IMR-90 (cell line): ENCODE results near the gene LIG1. TPM values are rescaled to one million over a fixed set of nuclear protein-coding genes. Genes with fewer than 3 reads are reported as not detected.

Experiments
- ATAC-seq: fragments of 200-7000 bp; cut with Tn5 transposase; 2 replicates; pipeline ENCODE4 v1.9.1; 2020; ENCODE audit warnings: low read depth, mild to moderate bottlenecking, moderate library complexity
- BruUV-seq: library from RNA; stranded (reverse); fragments of 400-500 nt; replicated peaks from 2 replicates; lab custom pipeline; 2021; lab: Mats Ljungman, UMichigan
- CTCF ChIA-PET: fragments of 300-600 bp; formaldehyde crosslinking; extraction: SDS; loops from one replicate; lab custom pipeline; 2021; ENCODE audit warnings: antibody characterized with exemption; lab: Yijun Ruan, JAX
- POLR2A ChIA-PET: fragments of 300-600 bp; sonication (Branson Sonifier 250); formaldehyde crosslinking; loops from one replicate; lab custom pipeline; 2022; ENCODE audit warnings: antibody characterized with exemption; ENCODE audit not compliant: unreplicated experiment; lab: Charles Lee
- DNase-seq: peaks from one replicate; pipeline ENCODE4 v3.0.0; 2013
- H2AFZ ChIP-seq: replicated peaks from 2 replicates; pipeline ENCODE3; 2013; ENCODE audit warnings: low read length, mild to moderate bottlenecking; ENCODE audit not compliant: poor library complexity
- H2AK5ac ChIP-seq: 2 replicates; pipeline ENCODE4 v1.6.1; 2013; ENCODE audit warnings: low read depth, low read length, inconsistent platforms
- H2AK9ac ChIP-seq: replicated peaks from 2 replicates; pipeline ENCODE3; 2013; ENCODE audit warnings: mild to moderate bottlenecking, low read depth, low read length, moderate library complexity; ENCODE audit not compliant: poor library complexity
- H2BK120ac ChIP-seq: 2 replicates; pipeline ENCODE4 v1.6.1; 2013; ENCODE audit warnings: low read depth, low read length, inconsistent platforms
- H2BK15ac ChIP-seq: 3 replicates; pipeline ENCODE4 v1.6.1; 2013; ENCODE audit warnings: low read depth, low read length, inconsistent platforms
- H2BK20ac ChIP-seq: 2 replicates; pipeline ENCODE4 v1.6.1; 2013; ENCODE audit warnings: low read depth, mild to moderate bottlenecking, inconsistent platforms, low read length, moderate library complexity
- H2BK5ac ChIP-seq: 2 replicates; pipeline ENCODE4 v1.6.1; 2013; ENCODE audit warnings: mild to moderate bottlenecking, low read depth, low read length, inconsistent platforms; ENCODE audit not compliant: poor library complexity, severe bottlenecking
- H3K14ac ChIP-seq: replicated peaks from 2 replicates; pipeline ENCODE4 v1.6.1; 2013; ENCODE audit warnings: low read depth, low read length, inconsistent platforms
- H3K18ac ChIP-seq: 2 replicates; pipeline ENCODE4 v1.6.1; 2013; ENCODE audit warnings: low read depth, low read length, control low read depth
- H3K23ac ChIP-seq: 2 replicates; pipeline ENCODE4 v1.6.1; 2013; ENCODE audit warnings: low read depth, low read length, inconsistent platforms
- H3K27ac ChIP-seq: 2 replicates; pipeline ENCODE4 v1.5.1; 2013; ENCODE audit warnings: mild to moderate bottlenecking, control low read depth, low read length; ENCODE audit not compliant: insufficient read depth
- H3K27me3 ChIP-seq: 2 replicates; pipeline ENCODE4 v1.6.1; 2013; ENCODE audit warnings: low read length; ENCODE audit not compliant: control insufficient read depth, insufficient read depth
- H3K36me3 ChIP-seq: 2 replicates; pipeline ENCODE4 v1.6.1; 2013; ENCODE audit warnings: low read length, mixed read lengths; ENCODE audit not compliant: control insufficient read depth, insufficient read depth
- H3K4ac ChIP-seq: 2 replicates; pipeline ENCODE4 v1.6.1; 2013; ENCODE audit warnings: low read depth, low read length, inconsistent platforms
- H3K4me1 ChIP-seq: 2 replicates; pipeline ENCODE4 v1.6.1; 2013; ENCODE audit warnings: low read length, mixed read lengths; ENCODE audit not compliant: control insufficient read depth, insufficient read depth
- H3K4me2 ChIP-seq: 2 replicates; pipeline ENCODE4 v1.6.1; 2013; ENCODE audit warnings: low read depth, mild to moderate bottlenecking, control low read depth, low read length, moderate library complexity
- H3K4me3 ChIP-seq: 2 replicates; pipeline ENCODE4 v1.5.1; 2013; ENCODE audit warnings: low read depth, mild to moderate bottlenecking, control low read depth, low read length, moderate library complexity; ENCODE audit not compliant: insufficient read depth
- H3K56ac ChIP-seq: 2 replicates; pipeline ENCODE4 v1.6.1; 2013; ENCODE audit warnings: low read length, inconsistent platforms; ENCODE audit not compliant: insufficient read depth; ENCODE audit errors: extremely low read depth
- H3K79me1 ChIP-seq, 2 experiments: 2 replicates each; pipeline ENCODE4 v1.6.1; 2013; ENCODE audit warnings: low read length in 2 of 2, inconsistent platforms in 1 of 2, low read depth in 1 of 2
- H3K9ac ChIP-seq: 2 replicates; pipeline ENCODE4 v1.6.1; 2013; ENCODE audit warnings: low read depth, low read length, control low read depth
- H3K9me1 ChIP-seq: 2 replicates; pipeline ENCODE4 v1.6.1; 2013; ENCODE audit warnings: low read length, inconsistent platforms; ENCODE audit not compliant: insufficient read depth
- H3K9me3 ChIP-seq: 2 replicates; pipeline ENCODE4 v1.6.1; 2013; ENCODE audit warnings: low read length; ENCODE audit not compliant: control insufficient read depth, insufficient read depth
- H4K20me1 ChIP-seq: 2 replicates; pipeline ENCODE4 v1.6.1; 2013; ENCODE audit warnings: low read length, inconsistent platforms; ENCODE audit not compliant: insufficient read depth
- H4K5ac ChIP-seq: 2 replicates; pipeline ENCODE4 v1.6.1; 2013; ENCODE audit warnings: mild to moderate bottlenecking, low read depth, low read length, control low read depth
- H4K8ac ChIP-seq, 2 experiments: 2 replicates each; pipeline ENCODE4 v1.6.1; 2013; ENCODE audit warnings: low read depth in 2 of 2, low read length in 2 of 2, control low read depth in 1 of 2, inconsistent platforms in 1 of 2
- H4K91ac ChIP-seq: 2 replicates; pipeline ENCODE4 v1.6.1; 2013; ENCODE audit warnings: low read depth, low read length, inconsistent platforms; ENCODE audit not compliant: insufficient read depth
- MAZ ChIP-seq: IDR thresholded peaks from 2 replicates; pipeline ENCODE4 v1.6.1; 2012; ENCODE audit warnings: low read depth, mild to moderate bottlenecking, low read length, improper control_type of control experiment, moderate library complexity, borderline replicate concordance
- POLR2A ChIP-seq: IDR thresholded peaks from 2 replicates; pipeline ENCODE4 v1.6.1; 2012; ENCODE audit warnings: mild to moderate bottlenecking, low read depth, low read length
- RFX5 ChIP-seq: IDR thresholded peaks from 2 replicates; pipeline ENCODE4 v1.8.0; 2012; ENCODE audit warnings: low read depth, mild to moderate bottlenecking, low read length, moderate library complexity
- SMC3 ChIP-seq: fragments of 150-350 bp; IDR thresholded peaks from 2 replicates; pipeline ENCODE4 v1.6.1; 2016; ENCODE audit warnings: low read depth, mild to moderate bottlenecking, antibody characterized with exemption, low read length, moderate library complexity
- WGBS, 2 experiments: methylation state at CpG; one replicate each; pipeline versions ENCODE4 v1.1.5 to v1.1.7; 2013; ENCODE audit warnings: missing lambda C conversion rate in 2 of 2; ENCODE audit not compliant: insufficient read length in 1 of 2; ENCODE audit errors: extremely low coverage in 2 of 2; 5-methylcytosine and 5-hydroxymethylcytosine counted together
- dilution Hi-C: fragments of 300-500 bp; cut with HindIII; formaldehyde crosslinking; loops from one replicate; pipeline ENCODE4 v1.14.3; 2018; ENCODE audit warnings: low sequenced_read_pairs; ENCODE audit not compliant: unreplicated experiment
- in situ Hi-C: fragments of 300-500 bp; cut with MboI; formaldehyde crosslinking; loops from 3 replicates; pipeline ENCODE4 v1.14.3; 2019; ENCODE audit warnings: low sequenced_read_pairs, inconsistent platforms, mixed read lengths
- intact Hi-C: fragments of 100-400 bp; cut with micrococcal nuclease; formaldehyde crosslinking; loops from 2 replicates; pipeline ENCODE4 v1.10.0; 2022
- polyA plus RNA-seq, 3 experiments: library from polyadenylated mRNA; depleted of rRNA; stranded (reverse); fragments of >200 nt; gene quantifications; 2 replicates each; pipeline ENCODE4 v1.2.3, GENCODE V29; 2012; ENCODE audit warnings: low replicate concordance in 1 of 3
- total RNA-seq: library from RNA; depleted of rRNA; stranded (reverse); fragments of >200 nt; gene quantifications from 2 replicates; pipeline ENCODE4 v1.2.3, GENCODE V29; 2012

LIG1 gene
- total and polyA plus RNA-seq, 2 of the 4 experiments (the other 2 are of a cell fraction) = 24.9 to 34.0 TPM

GRCh38 chr19:48216933-48217332 is 46.8 kb upstream of the LIG1 start:
- Histone ChIP-seq H3K4me3 (no peak overlapping the region), H2AFZ (no peak overlapping the region), H3K23ac (no peak overlapping the region), H3K4ac (no peak overlapping the region), H2BK15ac (no peak overlapping the region), H3K9me1 (peaks cover 9% of the 10 kb centered on the region), H3K27me3 (no peaks in the 10 kb centered on the region), H2BK5ac (no peak overlapping the region), H2BK20ac (no peak overlapping the region), H2BK120ac (no peak overlapping the region), H4K5ac (no peak overlapping the region), H3K14ac (no peak overlapping the region), H3K27ac (no peak overlapping the region), H4K8ac (no peak overlapping the region), H3K36me3 (0 out of 2 replicates have a peak, but pooled peaks cover 2% of the 10 kb centered on the region), H3K4me1 (peaks cover 2% of the 10 kb centered on the region; the same call in 1 of the 2 replicates), H4K20me1 (no peaks in the 10 kb centered on the region), H2AK5ac (no peak overlapping the region), H2AK9ac (no peak overlapping the region), H3K79me1 (no peaks in the 10 kb centered on the region), H3K9ac (no peak overlapping the region), H4K91ac (no peak overlapping the region), H3K18ac (no peak overlapping the region), H3K9me3 (no peaks in the 10 kb centered on the region), H3K56ac (no peak overlapping the region), H3K4me2 (no peak overlapping the region)
- dilution Hi-C loops (no loop called here), in situ Hi-C loops (no loop called here), intact Hi-C loops (no loop called here)
- POLR2A ChIA-PET = no interaction called here
- no peak for DNase-seq
- BruUV-seq = no TSS peak
- no peak for TF ChIP-seq SMC3
- TF ChIP-seq RFX5 = no peak
- no peak for TF ChIP-seq MAZ
- TF ChIP-seq POLR2A = no peak
- 76% methylated on average over 6 of the region's 14 CpGs; no CpG with 5 or more reads in 1 of the 2 experiments for WGBS, 2 experiments
- CTCF ChIA-PET = no interaction called here
- ATAC-seq = no peak
